HepG2 (cell line): Measurements from ENCODE around the gene GDA.

Experiments
- BORCS8-MEF2B ChIP-seq: sonication (generic); formaldehyde crosslinking; IDR thresholded peaks from 2 replicates; pipeline ENCODE4 v1.8.0; 2022; ENCODE audit warnings: mild to moderate bottlenecking, missing genetic modification reagents
- CHD4 ChIP-seq: fragments of 200-600 bp; sonication (generic); IDR thresholded peaks from 2 replicates; pipeline ENCODE4 v1.7.0; 2017; ENCODE audit warnings: mild to moderate bottlenecking, low read length, borderline replicate concordance
- EZH2 ChIP-seq: conservative IDR thresholded peaks from 2 replicates; pipeline ENCODE4 v1.6.1; 2012; ENCODE audit warnings: mild to moderate bottlenecking, low read depth, low read length, moderate library complexity
- FOXA3 ChIP-seq: IDR thresholded peaks from 2 replicates; pipeline ENCODE4 v1.6.1; 2016; ENCODE audit warnings: missing genetic modification reagents, missing compliant biosample characterization
- HCFC1 ChIP-seq: fragments of 150-350 bp; IDR thresholded peaks from 2 replicates; pipeline ENCODE4 v1.6.1; 2014; ENCODE audit warnings: low read depth, low read length
- JUNB ChIP-seq: sonication (generic); formaldehyde crosslinking; IDR thresholded peaks from 2 replicates; pipeline ENCODE4 v1.8.0; 2022; ENCODE audit warnings: missing genetic modification reagents, mild to moderate bottlenecking, borderline replicate concordance
- NCOR1 ChIP-seq: fragments of 200-600 bp; sonication (generic); IDR thresholded peaks from 2 replicates; pipeline ENCODE4 v1.7.0; 2017; ENCODE audit warnings: antibody characterized with exemption, low read length, borderline replicate concordance
- XRCC5 ChIP-seq: fragments of 200-400 bp; formaldehyde crosslinking; optimal IDR thresholded peaks from 2 replicates; pipeline ENCODE3; 2017; ENCODE audit warnings: mild to moderate bottlenecking, low read length
- ZFP36 ChIP-seq: fragments of 150-350 bp; IDR thresholded peaks from 2 replicates; pipeline ENCODE4 v1.6.1; 2018; ENCODE audit warnings: borderline replicate concordance, low read length, low read depth; ENCODE audit not compliant: partially characterized antibody
- ZNF768 ChIP-seq: sonication (generic); formaldehyde crosslinking; IDR thresholded peaks from 2 replicates; pipeline ENCODE4 v1.4.0; 2020; ENCODE audit warnings: missing genetic modification reagents
- ZSCAN9 ChIP-seq: IDR thresholded peaks from 2 replicates; pipeline ENCODE4 v1.6.1; 2016; ENCODE audit warnings: borderline replicate concordance
- TF ChIP-seq, protein P1 (sequence below): sonication (generic); formaldehyde crosslinking; conservative IDR thresholded peaks from 2 replicates; pipeline ENCODE4 v1.8.1; 2023; ENCODE audit warnings: missing genetic modification reagents
- TF ChIP-seq, protein P2 (sequence below), 2 experiments: fragments of 450-650 bp in 1 of 2; sonication (generic) in 1 of 2; formaldehyde crosslinking; IDR thresholded peaks; 2 replicates each; pipeline versions ENCODE4 v1.5.0 to v1.8.0; 2020 to 2022; ENCODE audit warnings: mild to moderate bottlenecking in 1 of 2, missing genetic modification reagents in 1 of 2
- TF ChIP-seq, protein P3 (sequence below): IDR thresholded peaks from 2 replicates; pipeline ENCODE4 v1.6.1; 2012; ENCODE audit warnings: inconsistent platforms

DNA sequence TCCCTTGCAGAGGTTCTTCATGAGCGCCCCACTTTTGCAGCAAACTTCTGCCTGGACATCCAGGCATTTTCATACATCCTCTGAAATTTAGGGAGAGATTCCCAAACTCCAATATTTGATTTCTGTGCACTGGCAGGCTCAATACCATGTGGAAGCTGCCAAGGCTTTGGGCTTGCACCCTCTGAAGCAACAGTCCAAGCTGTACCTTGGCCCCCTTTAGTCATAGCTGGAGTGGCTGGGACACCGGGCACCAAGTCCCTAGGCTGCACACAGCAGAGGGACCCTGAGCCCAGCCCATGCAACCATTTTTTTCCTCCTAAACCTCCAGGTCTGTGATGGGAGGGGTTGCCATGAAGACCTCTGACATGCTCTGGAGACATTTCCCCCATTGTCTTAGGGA lies 141.1 kb downstream of the GDA start:
- TF ChIP-seq FOXA3 (CRISPR knock-in tag) (no peak), CHD4 (no peak), HCFC1 (no peak), NCOR1 (no peak), ZFP36 (no peak), EZH2 (no peak), BORCS8-MEF2B (CRISPR knock-in tag) (no peak), ZSCAN9 (CRISPR knock-in tag) (no peak), ZNF768 (CRISPR knock-in tag) (no peak), XRCC5 (no peak), JUNB (CRISPR knock-in tag) (no peak)
- TF ChIP-seq, protein P1, sequence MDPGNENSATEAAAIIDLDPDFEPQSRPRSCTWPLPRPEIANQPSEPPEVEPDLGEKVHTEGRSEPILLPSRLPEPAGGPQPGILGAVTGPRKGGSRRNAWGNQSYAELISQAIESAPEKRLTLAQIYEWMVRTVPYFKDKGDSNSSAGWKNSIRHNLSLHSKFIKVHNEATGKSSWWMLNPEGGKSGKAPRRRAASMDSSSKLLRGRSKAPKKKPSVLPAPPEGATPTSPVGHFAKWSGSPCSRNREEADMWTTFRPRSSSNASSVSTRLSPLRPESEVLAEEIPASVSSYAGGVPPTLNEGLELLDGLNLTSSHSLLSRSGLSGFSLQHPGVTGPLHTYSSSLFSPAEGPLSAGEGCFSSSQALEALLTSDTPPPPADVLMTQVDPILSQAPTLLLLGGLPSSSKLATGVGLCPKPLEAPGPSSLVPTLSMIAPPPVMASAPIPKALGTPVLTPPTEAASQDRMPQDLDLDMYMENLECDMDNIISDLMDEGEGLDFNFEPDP (CRISPR knock-in tag), result no peak
- TF ChIP-seq, protein P2, sequence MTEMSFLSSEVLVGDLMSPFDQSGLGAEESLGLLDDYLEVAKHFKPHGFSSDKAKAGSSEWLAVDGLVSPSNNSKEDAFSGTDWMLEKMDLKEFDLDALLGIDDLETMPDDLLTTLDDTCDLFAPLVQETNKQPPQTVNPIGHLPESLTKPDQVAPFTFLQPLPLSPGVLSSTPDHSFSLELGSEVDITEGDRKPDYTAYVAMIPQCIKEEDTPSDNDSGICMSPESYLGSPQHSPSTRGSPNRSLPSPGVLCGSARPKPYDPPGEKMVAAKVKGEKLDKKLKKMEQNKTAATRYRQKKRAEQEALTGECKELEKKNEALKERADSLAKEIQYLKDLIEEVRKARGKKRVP (CRISPR knock-in tag; IDR thresholded peaks at IDR 0.05), result no peak
- TF ChIP-seq, protein P3, sequence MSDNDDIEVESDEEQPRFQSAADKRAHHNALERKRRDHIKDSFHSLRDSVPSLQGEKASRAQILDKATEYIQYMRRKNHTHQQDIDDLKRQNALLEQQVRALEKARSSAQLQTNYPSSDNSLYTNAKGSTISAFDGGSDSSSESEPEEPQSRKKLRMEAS, result no peak
